ENCODE data around the gene THSD4. TPM values are rescaled to one million over a fixed set of nuclear protein-coding genes. Genes with fewer than 3 reads are reported as not detected.
"Not testable (repeated sequence)": the region's sequence is repeated elsewhere in the genome, so short reads cannot be mapped to it uniquely, and the experiment has no call there.

Gene THSD4
- total RNA-seq, 1 donor = 15.6 TPM

- Histone ChIP-seq H2AFZ (ENCODE audit: low read length) (no peak overlapping the region), H3K36me3 (ENCODE audit: insufficient read depth, low read length) (no peaks in the 10 kb centered on the region), H3K4me1 (ENCODE audit: insufficient read depth, low read length) (peaks cover 18% of the 10 kb centered on the region), H3K4me2 (ENCODE audit: insufficient read depth, low read length) (no peak overlapping the region), H3K4me3 (ENCODE audit: insufficient read depth, low read length) (no peak overlapping the region), H3K79me2 (ENCODE audit: insufficient read depth, low read length) (no peaks in the 10 kb centered on the region), H3K27ac (ENCODE audit: low read depth, low read length) (no peak overlapping the region), H4K20me1 (ENCODE audit: insufficient read depth, low read length) (no peaks in the 10 kb centered on the region), H3K27me3 (ENCODE audit: insufficient read depth, low read length) (no peaks in the 10 kb centered on the region), H3K9me3 (ENCODE audit: low read depth, low read length) (no peaks in the 10 kb centered on the region)
- no peak for DNase-seq (ENCODE audit: insufficient read length, low spot score, missing footprints)
- no peak for TF ChIP-seq CTCF (IDR thresholded peaks at IDR 0.05; ENCODE audit: extremely low read depth, low read depth, low read length)
Observed at GRCh38 chr15:71313806-71314205, 198.5 kb downstream of the THSD4 start.

GRCh38 chr15:71314956-71315537 lies 199.8 kb downstream of the THSD4 start:
- no peak overlapping the region for H3K27ac ChIP-seq (ENCODE audit: low read depth, low read length)
- H3K9me3 ChIP-seq (ENCODE audit: low read depth, low read length) = no peaks in the 10 kb centered on the region
- no peaks in the 10 kb centered on the region for H3K27me3 ChIP-seq (ENCODE audit: insufficient read depth, low read length)
- H3K4me3 ChIP-seq (ENCODE audit: insufficient read depth, low read length) = no peak overlapping the region
- H2AFZ ChIP-seq (ENCODE audit: low read length) = no peak overlapping the region
- no peaks in the 10 kb centered on the region for H3K36me3 ChIP-seq (ENCODE audit: insufficient read depth, low read length)
- H4K20me1 ChIP-seq (ENCODE audit: insufficient read depth, low read length) = no peaks in the 10 kb centered on the region
- no peak for TF ChIP-seq CTCF (IDR thresholded peaks at IDR 0.05; ENCODE audit: extremely low read depth, low read depth, low read length)
- DNase-seq (ENCODE audit: insufficient read length, low spot score, missing footprints) = no peak
- no peak overlapping the region for H3K4me2 ChIP-seq (ENCODE audit: insufficient read depth, low read length)
- H3K4me1 ChIP-seq (ENCODE audit: insufficient read depth, low read length) = peaks cover 18% of the 10 kb centered on the region
- H3K79me2 ChIP-seq (ENCODE audit: insufficient read depth, low read length) = no peaks in the 10 kb centered on the region

GRCh38 chr15:71316911-71317310 lies 201.6 kb downstream of the THSD4 start:
- DNase-seq (ENCODE audit: insufficient read length, low spot score, missing footprints) = no peak
- no peak for TF ChIP-seq CTCF (IDR thresholded peaks at IDR 0.05; ENCODE audit: extremely low read depth, low read depth, low read length)

GRCh38 chr15:71319424-71319823 lies 204.2 kb downstream of the THSD4 start:
- not testable (repeated sequence) for H3K4me3 ChIP-seq (ENCODE audit: insufficient read depth, low read length); H3K27me3 ChIP-seq (ENCODE audit: insufficient read depth, low read length); H3K79me2 ChIP-seq (ENCODE audit: insufficient read depth, low read length); H2AFZ ChIP-seq (ENCODE audit: low read length); H4K20me1 ChIP-seq (ENCODE audit: insufficient read depth, low read length); DNase-seq (ENCODE audit: insufficient read length, low spot score, missing footprints); H3K27ac ChIP-seq (ENCODE audit: low read depth, low read length); H3K4me2 ChIP-seq (ENCODE audit: insufficient read depth, low read length); H3K4me1 ChIP-seq (ENCODE audit: insufficient read depth, low read length); H3K9me3 ChIP-seq (ENCODE audit: low read depth, low read length); H3K36me3 ChIP-seq (ENCODE audit: insufficient read depth, low read length)

More at GRCh38 chr15:71316911-71317310, 201.6 kb downstream of the THSD4 start:
- Histone ChIP-seq H3K4me3 (ENCODE audit: insufficient read depth, low read length) (no peak overlapping the region), H4K20me1 (ENCODE audit: insufficient read depth, low read length) (no peaks in the 10 kb centered on the region), H2AFZ (ENCODE audit: low read length) (no peak overlapping the region), H3K36me3 (ENCODE audit: insufficient read depth, low read length) (no peaks in the 10 kb centered on the region), H3K4me1 (ENCODE audit: insufficient read depth, low read length) (peaks cover 18% of the 10 kb centered on the region), H3K9me3 (ENCODE audit: low read depth, low read length) (no peaks in the 10 kb centered on the region), H3K79me2 (ENCODE audit: insufficient read depth, low read length) (no peaks in the 10 kb centered on the region), H3K27ac (ENCODE audit: low read depth, low read length) (no peak overlapping the region), H3K27me3 (ENCODE audit: insufficient read depth, low read length) (no peaks in the 10 kb centered on the region), H3K4me2 (ENCODE audit: insufficient read depth, low read length) (no peak overlapping the region)
